NCI-H82 treated with DMSO at 0.1 percent for 48 hours (cell line): ENCODE results near the gene CPXM1.

Experiments used
- DNase-seq: peaks from one replicate; lab custom pipeline; 2025; ENCODE audit not compliant: unreplicated experiment; lab: John Stamatoyannopoulos, UW

The CPXM1 gene

GRCh38 chr20:2804041-2804828, 3.8 kb upstream of the CPXM1 start:
- no peak for DNase-seq

- no peak for DNase-seq
Observed at GRCh38 chr20:2801286-2801728, 880 bp upstream of the CPXM1 start.

- DNase-seq, result no peak
Observed at GRCh38 chr20:2799688-2800520, 523 bp downstream of the CPXM1 start.

GRCh38 chr20:2799271-2799670, 1.2 kb downstream of the CPXM1 start:
- no peak for DNase-seq

GRCh38 chr20:2798814-2799213, 1.6 kb downstream of the CPXM1 start:
- no peak for DNase-seq

- DNase-seq, result no peak
Observed at GRCh38 chr20:2798095-2798805, 2.2 kb downstream of the CPXM1 start.

GRCh38 chr20:2797136-2797983, 3.1 kb downstream of the CPXM1 start:
- no peak for DNase-seq

- no peak for DNase-seq
Observed at GRCh38 chr20:2796011-2796660, 4.3 kb downstream of the CPXM1 start.

- no peak for DNase-seq
Observed at GRCh38 chr20:2795451-2795850, 5.0 kb downstream of the CPXM1 start.

GRCh38 chr20:2794866-2795447, 5.5 kb downstream of the CPXM1 start:
- DNase-seq, result no peak

- DNase-seq, result no peak
Observed at GRCh38 chr20:2794202-2794748, 6.2 kb downstream of the CPXM1 start.

- no peak for DNase-seq
Observed at GRCh38 chr20:2793471-2793870, 7.0 kb downstream of the CPXM1 start.

GRCh38 chr20:2783908-2784566, 16.4 kb downstream of the CPXM1 start:
- no peak for DNase-seq

GRCh38 chr20:2780948-2781347, 19.5 kb downstream of the CPXM1 start:
- no peak for DNase-seq

- no peak for DNase-seq
Observed at GRCh38 chr20:2778602-2779321, 21.7 kb downstream of the CPXM1 start.

GRCh38 chr20:2775139-2775538, 25.3 kb downstream of the CPXM1 start:
- no peak for DNase-seq

- DNase-seq, result no peak
Observed at GRCh38 chr20:2773812-2774211, 26.6 kb downstream of the CPXM1 start.

GRCh38 chr20:2771631-2772080, 28.8 kb downstream of the CPXM1 start:
- no peak for DNase-seq
